Type B pancreatic cell (in vitro differentiated cells): Measurements from ENCODE around the gene ADGRV1. TPM values are rescaled to one million over a fixed set of nuclear protein-coding genes. Genes with fewer than 3 reads are reported as not detected.
"Not testable (repeated sequence)": the region's sequence is repeated elsewhere in the genome, so short reads cannot be mapped to it uniquely, and the experiment has no call there.

ENCODE experiments used
- DNase-seq: peaks from one replicate; pipeline ENCODE4 v3.0.0; 2021; ENCODE audit warnings: mixed read lengths; ENCODE audit not compliant: unreplicated experiment; ENCODE audit errors: extremely low spot score
- H3K27ac Mint-ChIP-seq: 2 replicates; pipeline ENCODE4 v1.8.0; 2021; ENCODE audit warnings: mild to moderate bottlenecking, mixed read lengths
- H3K27me3 Mint-ChIP-seq: 2 replicates; pipeline ENCODE4 v1.8.0; 2021; ENCODE audit warnings: mixed read lengths
- H3K36me3 Mint-ChIP-seq: 2 replicates; pipeline ENCODE4 v1.8.0; 2021; ENCODE audit warnings: mixed read lengths
- H3K4me1 Mint-ChIP-seq: one replicate; pipeline ENCODE4 v1.8.0; 2021; ENCODE audit warnings: mixed read lengths; ENCODE audit not compliant: unreplicated experiment
- H3K4me3 Mint-ChIP-seq: 2 replicates; pipeline ENCODE4 v1.8.0; 2021; ENCODE audit warnings: mild to moderate bottlenecking, mixed read lengths
- H3K9me3 Mint-ChIP-seq: 2 replicates; pipeline ENCODE4 v1.8.0; 2021; ENCODE audit warnings: mixed read lengths
- total RNA-seq: library from RNA; stranded (reverse); gene quantifications from 2 replicates; pipeline ENCODE4 v1.2.1, GENCODE V29; 2021; ENCODE audit warnings: low replicate concordance
- TF ChIP-seq, protein P1 (sequence below): fragments of 200-600 bp; sonication (generic); conservative IDR thresholded peaks from 2 replicates; pipeline ENCODE4 v1.5.0; 2021; ENCODE audit warnings: antibody characterized with exemption, mild to moderate bottlenecking

The ADGRV1 gene
- total RNA-seq, 1 donor from 2014 or later = 29.5 TPM

DNA sequence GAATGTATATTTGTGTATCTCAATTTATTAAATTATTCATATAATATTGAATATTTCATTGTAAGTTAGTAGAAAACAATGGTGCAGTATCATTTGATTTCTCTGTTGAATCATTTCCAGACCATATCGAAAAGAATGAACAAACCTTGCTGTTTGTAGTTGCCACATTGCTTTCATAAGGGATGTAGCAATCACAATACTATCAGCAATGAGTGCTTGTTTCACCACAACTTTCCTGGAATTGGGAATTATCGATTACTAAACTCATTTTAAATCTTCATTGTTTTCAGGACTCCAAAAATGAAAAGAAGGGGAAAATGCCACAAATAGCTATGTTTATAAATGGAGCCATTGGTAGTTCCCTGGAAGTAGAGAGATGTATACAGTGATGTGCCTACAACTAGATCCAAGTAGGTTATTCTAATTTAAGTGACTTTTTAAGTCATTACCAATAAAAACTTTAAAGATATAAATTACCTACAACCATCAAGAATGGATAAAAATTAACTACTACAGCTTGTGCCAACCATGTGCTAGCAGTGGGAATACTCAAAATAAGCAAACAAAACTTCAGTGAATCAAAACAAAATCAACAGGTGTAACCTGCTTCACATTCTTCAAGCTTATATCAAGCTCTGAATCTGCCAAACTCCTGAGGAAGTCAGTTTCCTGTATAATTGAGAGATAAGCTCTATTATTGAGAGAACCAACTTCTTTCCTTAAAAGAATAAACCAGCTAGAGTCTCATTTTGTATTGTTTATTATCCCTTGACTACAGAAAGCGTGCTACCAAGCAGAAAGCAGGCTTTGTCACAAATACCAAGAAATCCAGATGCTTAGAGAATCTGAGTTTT is 358.6 kb downstream of the ADGRV1 start:
- Mint-ChIP-seq H3K27ac (no peak overlapping the region), H3K27me3 (no peaks in the 10 kb centered on the region), H3K4me3 (no peak overlapping the region), H3K9me3 (no peaks in the 10 kb centered on the region), H3K36me3 (no peaks in the 10 kb centered on the region), H3K4me1 (peaks cover 8% of the 10 kb centered on the region)
- no peak for DNase-seq
- TF ChIP-seq, protein P1, sequence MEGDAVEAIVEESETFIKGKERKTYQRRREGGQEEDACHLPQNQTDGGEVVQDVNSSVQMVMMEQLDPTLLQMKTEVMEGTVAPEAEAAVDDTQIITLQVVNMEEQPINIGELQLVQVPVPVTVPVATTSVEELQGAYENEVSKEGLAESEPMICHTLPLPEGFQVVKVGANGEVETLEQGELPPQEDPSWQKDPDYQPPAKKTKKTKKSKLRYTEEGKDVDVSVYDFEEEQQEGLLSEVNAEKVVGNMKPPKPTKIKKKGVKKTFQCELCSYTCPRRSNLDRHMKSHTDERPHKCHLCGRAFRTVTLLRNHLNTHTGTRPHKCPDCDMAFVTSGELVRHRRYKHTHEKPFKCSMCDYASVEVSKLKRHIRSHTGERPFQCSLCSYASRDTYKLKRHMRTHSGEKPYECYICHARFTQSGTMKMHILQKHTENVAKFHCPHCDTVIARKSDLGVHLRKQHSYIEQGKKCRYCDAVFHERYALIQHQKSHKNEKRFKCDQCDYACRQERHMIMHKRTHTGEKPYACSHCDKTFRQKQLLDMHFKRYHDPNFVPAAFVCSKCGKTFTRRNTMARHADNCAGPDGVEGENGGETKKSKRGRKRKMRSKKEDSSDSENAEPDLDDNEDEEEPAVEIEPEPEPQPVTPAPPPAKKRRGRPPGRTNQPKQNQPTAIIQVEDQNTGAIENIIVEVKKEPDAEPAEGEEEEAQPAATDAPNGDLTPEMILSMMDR = no peak

DNA sequence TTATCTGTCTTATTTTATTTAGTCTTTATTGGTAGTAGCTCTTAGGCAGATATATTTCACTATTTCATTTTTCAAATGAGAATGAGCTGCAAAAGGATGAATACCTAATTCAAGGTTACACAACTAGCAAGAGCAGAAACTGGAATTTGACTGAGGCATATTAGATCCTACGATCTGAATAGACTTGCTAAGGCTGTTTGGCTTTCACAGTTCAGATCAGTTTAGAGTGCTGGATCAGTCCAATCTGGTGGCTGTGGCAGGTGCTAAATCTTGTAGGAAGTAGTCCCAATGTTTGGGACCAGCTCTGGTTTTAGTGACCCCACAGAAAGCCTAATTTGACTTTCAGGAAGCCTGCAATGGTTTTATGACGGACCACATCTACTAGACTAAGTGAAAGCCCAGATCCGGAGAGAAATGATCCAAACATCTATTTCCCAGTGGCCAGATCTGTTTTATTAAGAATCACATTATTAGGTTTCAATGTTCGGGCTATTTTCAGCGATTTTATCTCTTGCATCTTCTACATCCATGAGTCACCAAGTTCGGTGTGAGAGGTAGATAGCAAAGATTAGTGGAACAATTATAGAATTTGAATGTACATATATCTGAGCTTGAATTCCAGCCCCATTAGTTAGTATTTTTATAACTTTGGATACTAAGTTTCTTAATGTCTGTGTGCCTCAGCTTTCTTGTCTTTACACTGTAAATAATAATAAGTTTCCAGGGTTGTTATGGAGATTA is 359.5 kb downstream of the ADGRV1 start:
- Mint-ChIP-seq H3K27ac (no peak overlapping the region), H3K9me3 (no peaks in the 10 kb centered on the region), H3K27me3 (no peaks in the 10 kb centered on the region), H3K4me1 (peaks cover 8% of the 10 kb centered on the region), H3K36me3 (no peaks in the 10 kb centered on the region), H3K4me3 (no peak overlapping the region)
- TF ChIP-seq, protein P1 = no peak
- no peak for DNase-seq

DNA sequence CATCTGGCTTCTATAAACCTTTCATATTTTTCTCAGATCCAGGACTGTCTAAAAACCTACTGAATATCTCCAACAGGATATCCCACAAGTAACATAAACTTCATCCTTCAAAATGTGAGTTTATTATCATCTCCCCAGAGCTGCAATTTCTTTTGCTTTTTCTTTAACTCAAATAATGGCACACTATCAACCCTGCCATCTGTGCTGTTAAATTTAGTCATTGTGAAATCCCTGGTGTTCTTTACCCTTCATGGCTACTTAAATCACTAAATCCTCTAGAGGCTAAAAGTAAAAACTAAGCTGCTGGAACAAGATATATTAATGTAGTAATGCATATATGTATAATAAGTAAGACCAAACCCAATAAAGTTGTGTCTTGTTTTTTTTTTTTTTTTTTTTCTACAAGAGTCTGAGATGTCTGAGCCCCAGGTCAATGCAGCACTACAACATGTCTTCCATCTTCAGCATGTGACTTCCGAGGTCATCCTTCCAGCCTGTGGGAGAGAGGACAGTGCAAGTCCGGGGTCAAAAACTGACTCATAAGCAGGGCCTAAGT is 362.9 kb downstream of the ADGRV1 start:
- TF ChIP-seq, protein P1 = no peak
- no peak for DNase-seq
- Mint-ChIP-seq H3K27me3 (no peaks in the 10 kb centered on the region), H3K36me3 (no peaks in the 10 kb centered on the region), H3K27ac (no peak overlapping the region), H3K4me1 (peaks cover 4% of the 10 kb centered on the region), H3K4me3 (no peak overlapping the region), H3K9me3 (no peaks in the 10 kb centered on the region)

DNA sequence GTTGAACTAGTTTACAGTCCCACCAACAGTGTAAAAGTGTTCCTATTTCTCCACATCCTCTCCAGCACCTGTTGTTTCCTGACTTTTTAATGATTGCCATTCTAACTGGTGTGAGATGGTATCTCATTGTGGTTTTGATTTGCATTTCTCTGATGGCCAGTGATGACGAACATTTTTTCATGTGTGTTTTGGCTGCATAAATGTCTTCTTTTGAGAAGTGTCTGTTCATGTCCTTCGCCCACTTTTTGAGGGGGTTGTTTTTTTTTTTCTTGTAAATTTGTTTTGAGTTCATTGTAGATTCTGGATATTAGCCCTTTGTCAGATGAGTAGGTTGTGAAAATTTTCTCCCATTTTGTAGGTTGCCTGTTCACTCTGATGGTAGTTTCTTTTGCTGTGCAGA is 365.6 kb downstream of the ADGRV1 start:
- H3K27ac Mint-ChIP-seq, H3K27me3 Mint-ChIP-seq, H3K9me3 Mint-ChIP-seq, H3K4me3 Mint-ChIP-seq, H3K4me1 Mint-ChIP-seq, DNase-seq, H3K36me3 Mint-ChIP-seq: not testable (repeated sequence)

DNA sequence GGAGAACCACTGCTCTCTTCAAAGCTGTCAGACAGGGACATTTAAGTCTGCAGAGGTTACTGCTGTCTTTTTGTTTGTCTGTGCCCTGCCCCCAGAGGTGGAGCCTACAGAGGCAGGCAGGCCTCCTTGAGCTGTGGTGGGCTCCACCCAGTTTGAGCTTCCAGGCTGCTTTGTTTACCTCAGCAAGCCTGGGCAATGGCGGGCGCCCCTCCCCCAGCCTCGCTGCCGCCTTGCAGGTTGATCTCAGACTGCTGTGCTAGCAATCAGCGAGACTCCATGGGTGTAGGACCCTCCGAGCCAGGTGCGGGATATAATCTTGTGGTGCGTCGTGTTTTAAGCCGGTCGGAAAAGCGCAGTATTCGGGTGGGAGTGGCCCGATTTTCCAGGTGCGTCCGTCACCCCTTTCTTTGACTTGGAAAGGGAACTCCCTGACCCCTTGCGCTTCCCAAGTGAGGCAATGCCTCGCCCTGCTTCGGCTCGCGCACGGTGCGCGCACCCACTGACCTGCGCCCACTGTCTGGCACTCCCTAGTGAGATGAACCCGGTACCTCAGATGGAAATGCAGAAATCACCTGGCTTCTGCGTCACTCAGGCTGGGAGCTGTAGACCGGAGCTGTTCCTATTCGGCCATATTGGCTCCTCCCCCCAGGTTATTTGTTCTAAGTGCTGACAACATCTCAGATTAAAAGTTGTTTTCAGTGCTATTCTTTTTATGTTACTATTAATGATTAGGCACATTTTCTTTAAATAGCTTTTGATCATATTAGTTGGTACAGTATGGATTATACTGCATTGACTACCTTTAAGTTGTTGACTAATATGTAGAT is 370.6 kb downstream of the ADGRV1 start:
- peaks cover 20% of the 10 kb centered on the region for H3K4me1 Mint-ChIP-seq
- not testable (repeated sequence) for H3K36me3 Mint-ChIP-seq, H3K27me3 Mint-ChIP-seq, DNase-seq, H3K9me3 Mint-ChIP-seq
- peak overlapping the region; percentile 92 for H3K27ac Mint-ChIP-seq
- H3K4me3 Mint-ChIP-seq = peak overlapping the region; percentile 89

DNA sequence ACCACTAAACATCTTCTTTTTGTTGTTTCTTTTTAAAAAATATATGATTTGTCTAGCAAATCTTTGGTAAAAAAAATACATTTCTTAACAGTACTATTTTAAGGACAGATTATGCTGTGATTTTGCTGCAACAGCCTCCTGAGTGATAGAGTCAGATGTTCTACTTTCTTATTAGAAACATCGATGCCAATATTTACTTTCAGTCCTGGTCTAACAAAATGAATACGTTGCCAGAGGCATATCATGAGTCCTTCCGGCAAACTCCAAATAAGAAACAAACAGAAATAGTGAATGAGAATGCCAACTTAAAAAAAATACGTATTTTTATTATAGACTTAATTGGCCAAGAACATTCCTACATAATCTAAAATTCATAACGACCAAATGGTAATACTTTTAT is 371.5 kb downstream of the ADGRV1 start:
- Mint-ChIP-seq H3K4me1 (peaks cover 26% of the 10 kb centered on the region), H3K9me3 (peaks cover 10% of the 10 kb centered on the region), H3K27ac (no peak overlapping the region), H3K4me3 (no peak overlapping the region), H3K27me3 (no peaks in the 10 kb centered on the region), H3K36me3 (peaks cover 10% of the 10 kb centered on the region)
- DNase-seq = no peak
- TF ChIP-seq, protein P1 = no peak
